PFSK-1 (cell line): ENCODE measurements around the gene GPBAR1.

Source experiments
- FOXP2 ChIP-seq: optimal IDR thresholded peaks from 2 replicates; pipeline ENCODE3; 2011; ENCODE audit warnings: borderline replicate concordance, control low read depth, inconsistent platforms; ENCODE audit not compliant: insufficient read depth; ENCODE audit errors: extremely low read length, extremely low read depth
- POLR2AphosphoS5 ChIP-seq: IDR thresholded peaks from 2 replicates; pipeline ENCODE4 v1.6.1; 2012; ENCODE audit warnings: low read depth, mild to moderate bottlenecking, control low read depth, low read length, moderate library complexity
- REST ChIP-seq, 2 experiments: IDR thresholded peaks; 2 replicates each; pipeline versions ENCODE4 v1.6.1 to v1.8.0; 2011 to 2012; ENCODE audit warnings: low read depth in 2 of 2, low read length in 2 of 2, control low read depth in 1 of 2, inconsistent platforms in 1 of 2, mild to moderate bottlenecking in 1 of 2, moderate library complexity in 1 of 2; ENCODE audit not compliant: insufficient read depth in 1 of 2
- SIN3A ChIP-seq: IDR thresholded peaks from 2 replicates; pipeline ENCODE4 v1.6.1; 2012; ENCODE audit warnings: mild to moderate bottlenecking, low read length, moderate library complexity, borderline replicate concordance; ENCODE audit not compliant: insufficient read depth
- TAF1 ChIP-seq: IDR thresholded peaks from 2 replicates; pipeline ENCODE4 v1.6.1; 2012; ENCODE audit warnings: low read length, control low read depth, borderline replicate concordance; ENCODE audit not compliant: insufficient read depth

GPBAR1 gene

GRCh38 chr2:218236829-218237228 is 24.0 kb upstream of the GPBAR1 start:
- no peak for TF ChIP-seq POLR2AphosphoS5
- no peak for TF ChIP-seq SIN3A
- TF ChIP-seq FOXP2, result no peak
- no peak for TF ChIP-seq TAF1
- no peak for TF ChIP-seq REST (IDR thresholded peaks at IDR 0.05; ENCODE audit: insufficient read depth in 1 of 2, low read depth in 2 of 2, low read length in 2 of 2)

DNA sequence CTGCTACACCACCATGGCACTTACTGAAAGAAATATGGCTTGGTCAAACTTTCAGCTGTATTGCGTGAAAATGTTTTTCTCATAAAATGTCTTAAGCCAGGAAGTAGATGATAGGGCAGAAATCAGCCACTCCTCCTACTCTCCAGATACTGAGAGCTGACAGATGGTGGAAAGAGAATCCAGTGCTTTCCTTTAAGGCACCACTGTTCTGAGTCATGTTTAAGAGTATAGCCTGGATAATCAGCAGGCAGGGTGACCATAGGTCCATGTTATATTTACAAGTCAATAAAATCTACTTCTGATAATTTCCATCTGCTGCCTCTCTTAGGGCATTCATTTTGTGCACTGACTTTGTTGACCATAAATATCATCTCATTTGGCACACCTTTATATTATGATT is 21.9 kb upstream of the GPBAR1 start:
- no peak for TF ChIP-seq SIN3A
- TF ChIP-seq FOXP2, result no peak
- no peak for TF ChIP-seq POLR2AphosphoS5
- no peak for TF ChIP-seq REST (IDR thresholded peaks at IDR 0.05; ENCODE audit: insufficient read depth in 1 of 2, low read depth in 2 of 2, low read length in 2 of 2)
- no peak for TF ChIP-seq TAF1

DNA sequence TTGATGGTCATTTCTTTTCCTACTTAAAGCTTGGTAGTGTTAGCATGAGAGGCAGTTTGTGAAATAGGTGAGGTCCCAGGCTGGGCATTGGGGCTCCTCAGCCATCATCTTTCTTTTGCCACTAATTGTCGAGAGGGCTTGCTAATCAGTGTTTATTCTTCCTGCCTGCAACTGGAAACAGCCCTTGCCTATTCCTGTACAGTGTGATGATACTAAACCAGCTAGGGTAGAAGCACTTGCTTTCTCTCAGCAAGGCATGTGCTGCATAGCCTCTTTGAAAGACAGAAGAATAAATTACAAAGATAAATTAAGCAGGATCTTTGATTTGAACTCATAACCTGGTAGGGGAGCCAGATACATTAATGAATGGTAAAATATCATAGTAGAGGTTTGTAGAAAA is 16.6 kb upstream of the GPBAR1 start:
- TF ChIP-seq REST (IDR thresholded peaks at IDR 0.05; ENCODE audit: insufficient read depth in 1 of 2, low read depth in 2 of 2, low read length in 2 of 2), result no peak
- TF ChIP-seq SIN3A, result no peak
- no peak for TF ChIP-seq POLR2AphosphoS5
- TF ChIP-seq FOXP2, result no peak
- TF ChIP-seq TAF1, result no peak

GRCh38 chr2:218244665-218245064 is 16.1 kb upstream of the GPBAR1 start:
- TF ChIP-seq REST (IDR thresholded peaks at IDR 0.05; ENCODE audit: insufficient read depth in 1 of 2, low read depth in 2 of 2, low read length in 2 of 2), result no peak
- TF ChIP-seq FOXP2, result no peak
- TF ChIP-seq TAF1, result no peak
- TF ChIP-seq SIN3A, result no peak
- TF ChIP-seq POLR2AphosphoS5, result no peak

- TF ChIP-seq FOXP2, result no peak
- no peak for TF ChIP-seq SIN3A
- TF ChIP-seq TAF1, result no peak
- no peak for TF ChIP-seq POLR2AphosphoS5
- no peak for TF ChIP-seq REST (IDR thresholded peaks at IDR 0.05; ENCODE audit: insufficient read depth in 1 of 2, low read depth in 2 of 2, low read length in 2 of 2)
These were observed 15.6 kb upstream of the GPBAR1 start for GRCh38 chr2:218245214-218245613.
